GDM1 (cell line): ENCODE measurements around the gene DBN1.
A peak's percentile ranks its signal among the peaks of the same experiment; 100 is the strongest.

Source experiments
- DNase-seq: peaks from one replicate; lab custom pipeline; 2025; lab: John Stamatoyannopoulos, UW

Gene DBN1

GRCh38 chr5:177472460-177473442 lies 683 bp downstream of the DBN1 start:
- peak; percentile 49 for DNase-seq

GRCh38 chr5:177471610-177472356 lies 1.7 kb downstream of the DBN1 start:
- DNase-seq: no peak

- DNase-seq: no peak
Measured at GRCh38 chr5:177470759-177471536, 2.5 kb downstream of the DBN1 start.

- DNase-seq: no peak
Measured at GRCh38 chr5:177469750-177470525, 3.5 kb downstream of the DBN1 start.

- no peak for DNase-seq
Measured at GRCh38 chr5:177468685-177469628, 4.5 kb downstream of the DBN1 start.

GRCh38 chr5:177468329-177468684 lies 5.1 kb downstream of the DBN1 start:
- DNase-seq: no peak

GRCh38 chr5:177467436-177467835 lies 6.0 kb downstream of the DBN1 start:
- no peak for DNase-seq

- DNase-seq: no peak
Measured at GRCh38 chr5:177466861-177467260, 6.6 kb downstream of the DBN1 start.

- no peak for DNase-seq
Measured at GRCh38 chr5:177465044-177465443, 8.4 kb downstream of the DBN1 start.

- peak; percentile 59 for DNase-seq
Measured at GRCh38 chr5:177462021-177462670, 11.3 kb downstream of the DBN1 start.

- DNase-seq: no peak
Measured at GRCh38 chr5:177459819-177460628, 13.4 kb downstream of the DBN1 start.

- DNase-seq: no peak
Measured at GRCh38 chr5:177459357-177459756, 14.1 kb downstream of the DBN1 start.

- no peak for DNase-seq
Measured at GRCh38 chr5:177458912-177459350, 14.5 kb downstream of the DBN1 start.

- DNase-seq: no peak
Measured at GRCh38 chr5:177457852-177458681, 15.4 kb downstream of the DBN1 start.

GRCh38 chr5:177456976-177457851 lies 16.2 kb downstream of the DBN1 start:
- DNase-seq: peak; percentile 70

- DNase-seq: no peak
Measured at GRCh38 chr5:177456591-177456964, 16.9 kb downstream of the DBN1 start.
